ENCODE measurements around the gene RAP1B.

RAP1B gene

DNA sequence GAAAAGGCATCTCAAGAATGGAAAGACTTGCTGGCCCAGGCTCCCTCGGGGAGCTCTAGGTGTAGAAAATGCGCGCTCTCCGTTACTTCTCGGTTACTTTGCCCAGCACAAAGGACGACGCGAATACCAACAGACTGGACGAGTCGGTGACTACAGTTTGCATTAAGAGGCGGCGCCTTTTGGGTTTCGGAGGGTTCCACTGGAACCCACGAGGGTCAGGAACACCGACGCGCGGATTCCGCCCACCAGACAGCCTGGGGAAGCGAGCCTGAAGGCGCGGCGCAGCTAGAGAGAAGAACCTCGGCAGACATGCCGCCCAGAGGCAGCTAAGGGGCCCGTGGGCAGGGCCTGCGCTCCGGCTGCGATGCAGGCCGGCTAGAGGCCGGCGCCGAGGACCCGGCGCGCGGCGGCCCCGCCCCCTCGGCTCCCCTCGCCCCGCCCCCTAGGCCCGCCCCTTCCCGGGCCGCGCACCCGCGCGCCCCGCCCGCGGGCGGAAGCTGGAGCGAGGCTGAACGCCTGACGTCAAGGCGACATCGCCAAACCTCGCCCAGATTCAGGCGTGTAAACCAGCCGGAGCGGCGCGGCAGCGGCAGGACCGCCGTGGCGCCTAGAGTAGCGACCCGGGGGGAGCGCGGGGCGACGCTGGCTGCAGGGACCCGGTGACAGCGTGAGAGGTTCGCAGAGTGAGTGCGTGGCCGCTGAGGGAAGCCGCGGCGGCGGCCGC is at the start of gene RAP1B:
Gene RAP1B, plus strand, starts transcription at position 530 of the 724 bp plus-strand sequence. CDS start 37,826 bp downstream, outside the sequence.
- peak; percentile 91 to 93 for DNase-seq

GRCh38 chr12:68561830-68562229 is 48.9 kb upstream of the RAP1B start:
- no peak for DNase-seq

GRCh38 chr12:68564166-68564565 is 46.5 kb upstream of the RAP1B start:
- no peak for DNase-seq

DNA sequence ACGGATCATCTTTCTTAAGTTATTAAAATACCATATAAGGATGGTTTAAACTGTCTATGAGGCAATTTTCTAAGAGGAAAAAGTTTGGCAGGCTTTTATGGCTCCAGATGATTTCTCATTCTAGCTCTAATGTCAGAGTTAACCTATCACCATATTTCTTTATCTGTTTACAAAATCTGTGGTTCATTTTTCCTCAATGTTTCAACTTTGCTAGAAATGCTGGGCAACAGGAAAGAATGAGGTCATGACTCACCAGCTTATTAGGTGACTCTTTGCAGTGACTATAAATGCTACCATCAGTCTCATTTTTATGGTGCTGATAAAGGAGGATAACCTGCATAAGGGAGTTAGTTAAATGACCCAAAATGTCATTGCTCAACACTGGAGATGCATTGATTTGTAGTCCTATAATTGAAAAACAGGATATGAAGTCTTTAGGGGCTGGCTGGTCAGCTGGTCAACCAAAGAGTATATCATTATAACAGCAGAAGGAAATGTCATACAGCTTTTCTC is 45.3 kb upstream of the RAP1B start:
- DNase-seq = peak in 1 of 2 donors; percentile 33

DNA sequence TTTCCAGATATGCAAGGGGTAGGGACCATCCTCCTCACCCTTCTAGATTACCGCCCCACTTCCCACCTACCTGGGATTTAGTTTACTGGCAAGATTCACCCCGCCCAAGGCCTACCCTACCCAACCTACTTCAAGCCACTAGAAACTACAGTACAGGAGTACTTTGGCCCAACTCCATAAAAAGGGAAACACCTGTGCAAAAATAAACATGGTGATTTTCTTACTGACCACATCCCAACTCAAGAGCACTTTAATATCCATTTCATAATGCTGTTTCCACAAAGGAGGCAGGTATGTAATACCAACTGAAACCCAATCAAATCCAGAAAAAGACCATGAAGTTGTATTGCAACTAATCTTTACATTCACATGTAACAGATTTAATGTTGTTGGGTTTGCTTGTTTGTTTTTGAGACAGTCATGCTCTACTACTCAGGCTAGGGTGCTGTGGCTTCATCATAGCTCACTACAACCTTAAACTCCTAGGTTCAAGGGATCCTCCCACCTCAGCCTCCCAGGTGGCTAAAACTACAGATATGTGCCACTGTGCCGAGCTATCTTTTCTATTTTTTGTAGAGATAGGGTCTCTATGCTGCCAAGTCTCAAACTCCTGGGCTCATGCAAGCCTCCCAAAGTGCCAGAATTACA is 41.7 kb upstream of the RAP1B start:
- no peak for DNase-seq

GRCh38 chr12:68572661-68573060 is 38.0 kb upstream of the RAP1B start:
- DNase-seq = no peak

DNA sequence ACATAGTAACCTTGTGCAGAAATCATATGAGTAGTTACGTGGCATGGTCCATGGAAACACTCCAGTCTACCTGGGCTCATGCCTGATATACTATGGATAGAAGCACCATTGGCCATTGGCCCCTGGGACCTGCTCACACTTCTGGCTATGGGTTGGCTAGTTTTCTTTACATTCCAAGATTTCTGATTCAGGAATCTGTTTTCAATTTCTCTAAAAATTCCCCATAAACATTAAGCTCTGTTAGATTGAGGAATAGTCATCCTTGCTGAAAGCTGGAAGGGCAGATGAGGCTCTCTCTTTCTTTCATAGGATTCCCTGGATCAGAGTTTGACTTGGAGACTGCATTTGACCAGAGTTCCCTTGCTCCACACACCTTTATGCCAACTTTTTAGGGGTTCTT is 37.3 kb upstream of the RAP1B start:
- no peak for DNase-seq

GRCh38 chr12:68577949-68578348 is 32.8 kb upstream of the RAP1B start:
- peak in 1 of 2 donors; percentile 7 for DNase-seq

- DNase-seq = no peak
Measured at GRCh38 chr12:68578765-68579164, 31.9 kb upstream of the RAP1B start.

DNA sequence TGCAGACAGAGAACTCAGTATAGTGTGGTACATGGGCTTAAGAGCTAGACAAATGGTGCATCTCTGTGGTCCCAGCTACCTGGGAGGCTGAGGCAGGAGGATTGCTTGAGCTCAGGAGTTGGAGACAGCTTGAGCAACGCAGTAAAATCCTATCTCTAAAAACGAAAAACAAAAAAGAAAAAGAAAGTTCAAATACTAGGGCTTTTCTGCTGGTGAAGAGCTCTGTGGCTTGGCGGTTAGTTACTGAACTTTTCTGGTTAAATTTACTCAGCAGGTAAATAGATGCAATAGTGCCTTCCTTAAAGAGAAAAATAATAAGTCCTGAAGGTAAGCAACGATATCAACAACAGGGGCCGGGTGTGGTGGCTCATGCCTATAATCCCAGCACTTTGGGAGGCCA is 31.4 kb upstream of the RAP1B start:
- DNase-seq = no peak

DNA sequence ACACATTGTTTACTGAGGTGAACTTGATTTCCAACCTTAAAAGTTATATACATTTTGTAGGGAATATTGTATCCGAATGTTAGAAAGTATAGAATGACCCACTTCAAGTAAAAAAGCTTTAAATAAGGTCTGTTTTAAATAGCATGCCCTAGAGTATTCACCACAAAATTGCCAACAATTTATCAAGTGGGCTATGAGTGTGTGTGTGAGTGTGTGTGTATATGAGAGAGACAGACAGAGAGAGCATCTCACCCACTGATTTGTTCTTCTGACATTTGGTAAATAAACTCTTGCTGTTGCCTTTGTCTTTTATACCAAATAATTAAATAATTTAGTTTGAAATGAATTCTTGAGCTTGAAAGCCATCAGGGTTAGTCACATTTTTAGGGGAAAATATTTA is 29.8 kb upstream of the RAP1B start:
- no peak for DNase-seq

DNA sequence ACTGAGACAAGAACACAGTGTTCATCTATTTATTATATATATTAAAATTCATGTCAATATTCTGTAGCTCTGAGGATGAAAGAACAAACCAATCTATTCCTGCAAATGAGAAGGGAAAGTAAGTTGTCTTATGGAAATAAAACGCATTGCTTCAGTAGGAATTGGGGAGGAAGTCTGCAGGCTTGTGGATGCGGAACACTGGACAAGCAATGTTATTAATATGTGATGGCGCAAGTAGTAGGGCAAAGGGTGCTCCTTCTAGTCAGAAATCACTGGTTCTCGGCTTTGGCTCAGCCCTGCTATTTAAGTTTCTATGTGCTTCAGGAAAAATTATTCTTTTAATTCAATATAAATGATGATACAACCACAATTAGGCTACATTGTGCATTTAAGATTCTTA is 28.8 kb upstream of the RAP1B start:
- DNase-seq = no peak

GRCh38 chr12:68585966-68586365 is 24.7 kb upstream of the RAP1B start:
- DNase-seq = no peak

GRCh38 chr12:68587448-68587873 is 23.2 kb upstream of the RAP1B start:
- peak; percentile 30 to 47 for DNase-seq

- DNase-seq = no peak
Measured at GRCh38 chr12:68589194-68589593, 21.5 kb upstream of the RAP1B start.

GRCh38 chr12:68591734-68592418 is 18.8 kb upstream of the RAP1B start:
- DNase-seq = peak; percentile 20 to 62

DNA sequence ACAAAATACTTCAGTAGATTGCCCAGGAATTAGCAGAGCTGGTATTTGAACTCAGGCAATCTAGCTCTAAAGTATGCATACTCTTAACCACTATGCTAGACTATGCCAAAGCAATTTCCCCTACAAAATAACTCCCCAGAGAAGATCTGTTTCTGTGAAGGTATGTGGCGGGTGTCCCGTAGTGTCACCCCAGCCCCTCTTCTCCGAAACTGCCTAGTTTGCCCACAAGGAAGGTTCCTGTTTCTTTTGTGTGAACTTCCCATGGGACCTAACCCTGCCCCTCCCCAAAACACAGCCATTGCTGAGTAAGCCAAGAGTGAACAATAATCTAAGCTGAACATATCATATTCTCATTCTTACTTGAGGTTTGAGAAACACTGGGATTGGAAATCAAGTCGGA is 15.5 kb upstream of the RAP1B start:
- no peak for DNase-seq

GRCh38 chr12:68601767-68602166 is 8.9 kb upstream of the RAP1B start:
- no peak for DNase-seq

DNA sequence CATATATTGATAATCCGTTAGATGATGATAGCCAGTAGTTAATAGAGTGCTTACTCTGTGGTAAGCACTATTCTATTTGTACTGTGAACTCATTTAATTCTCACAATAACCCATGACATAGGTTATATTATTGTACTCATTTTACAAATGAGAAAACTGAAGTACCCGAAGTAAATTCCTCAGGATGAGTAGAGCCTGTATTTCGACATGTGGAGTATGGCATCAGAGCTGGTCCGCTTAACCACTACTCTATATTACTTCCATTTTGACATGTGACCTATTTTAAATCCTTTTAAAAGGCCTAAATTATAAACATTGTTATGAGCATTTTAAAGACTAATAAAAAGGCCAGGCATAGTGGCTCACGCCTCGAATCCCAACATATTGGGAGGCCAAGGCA is 8.0 kb upstream of the RAP1B start:
- no peak for DNase-seq

GRCh38 chr12:68608191-68608590 is 2.5 kb upstream of the RAP1B start:
- DNase-seq = no peak

DNA sequence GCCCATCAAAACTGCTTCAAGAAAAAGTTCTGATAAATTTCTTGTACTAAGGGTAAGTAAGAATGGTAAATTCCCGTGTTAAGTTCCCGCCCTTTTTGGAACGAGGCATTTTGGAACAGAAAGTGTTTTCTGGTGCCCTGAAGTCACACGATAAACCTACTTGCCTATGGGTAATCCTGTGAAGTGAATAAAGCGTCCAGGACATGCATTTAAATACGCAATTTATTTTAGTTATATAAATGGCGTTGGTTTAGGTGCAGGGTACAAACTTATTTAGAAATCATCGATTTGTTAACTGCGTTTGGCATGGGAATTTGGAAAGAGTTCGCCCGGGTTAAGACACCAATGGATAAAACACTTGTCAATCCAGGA is 715 bp upstream of the RAP1B start:
- peak in 1 of 2 donors; percentile 59 for DNase-seq

GRCh38 chr12:68611094-68611805 is 551 bp downstream of the RAP1B start:
- DNase-seq = peak; percentile 52 to 63

GRCh38 chr12:68611806-68612160 is 1.1 kb downstream of the RAP1B start:
- DNase-seq = no peak

Measured in CD4-positive, alpha-beta T cell treated with Interferon alpha-2 for 1 hour (primary cell).